Central memory CD4-positive, alpha-beta T cell (primary cell): Measurements from ENCODE around the gene SLC26A1.

ENCODE experiments used
- DNase-seq: peaks from one replicate; pipeline ENCODE4 v3.0.0; 2022

Gene SLC26A1

GRCh38 chr4:963276-964225, 29.7 kb downstream of the SLC26A1 start:
- DNase-seq, result no peak

DNA sequence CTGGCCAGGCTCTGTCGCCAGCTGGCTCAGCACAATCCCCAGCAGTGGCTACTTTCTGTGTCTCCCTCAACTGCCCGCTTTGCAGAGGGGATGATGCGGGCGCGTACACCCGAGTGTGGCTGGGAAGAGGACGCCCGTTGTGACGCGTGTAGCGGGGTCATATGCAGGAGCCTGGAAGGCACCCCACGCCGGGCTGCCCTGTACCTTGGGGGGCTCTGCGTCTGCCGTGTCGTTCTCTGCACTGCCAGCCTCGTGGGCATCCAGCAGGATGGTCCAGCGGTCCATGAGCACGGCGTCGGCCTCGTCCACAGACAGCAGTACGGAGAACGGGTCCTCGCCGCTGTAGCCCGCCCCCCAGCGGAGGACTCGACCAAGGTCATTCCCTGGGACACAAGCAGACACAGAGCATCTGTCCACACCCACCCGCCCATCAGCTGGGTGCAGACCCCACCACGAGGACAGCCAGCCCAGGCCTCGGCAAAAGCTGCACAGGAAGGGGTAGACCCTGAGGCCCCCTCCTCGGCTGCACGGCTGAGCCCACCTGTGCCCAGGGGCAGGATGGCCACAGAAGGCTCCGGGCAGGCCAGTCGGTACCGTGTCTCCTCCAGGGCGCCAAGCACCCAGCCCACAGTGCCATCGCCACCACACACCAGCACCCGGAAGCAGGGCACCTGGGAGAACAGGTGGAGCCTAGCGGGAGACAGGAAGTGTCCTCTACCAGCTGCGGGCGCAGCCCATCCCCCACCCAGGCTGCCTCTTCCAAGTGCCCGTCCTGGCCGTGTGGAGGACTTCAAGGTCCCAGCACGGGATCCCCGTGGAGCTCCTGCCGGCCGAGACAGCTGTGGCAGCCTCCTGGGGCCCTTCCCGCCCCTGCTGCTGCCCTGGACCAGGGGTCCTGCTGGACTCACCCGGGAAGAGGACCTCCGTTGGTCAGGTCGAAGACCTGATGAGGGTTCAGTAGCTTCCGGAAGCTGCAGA, 30.7 kb downstream of the SLC26A1 start:
- DNase-seq, result no peak

GRCh38 chr4:961351-962230, 31.6 kb downstream of the SLC26A1 start:
- DNase-seq, result no peak

DNA sequence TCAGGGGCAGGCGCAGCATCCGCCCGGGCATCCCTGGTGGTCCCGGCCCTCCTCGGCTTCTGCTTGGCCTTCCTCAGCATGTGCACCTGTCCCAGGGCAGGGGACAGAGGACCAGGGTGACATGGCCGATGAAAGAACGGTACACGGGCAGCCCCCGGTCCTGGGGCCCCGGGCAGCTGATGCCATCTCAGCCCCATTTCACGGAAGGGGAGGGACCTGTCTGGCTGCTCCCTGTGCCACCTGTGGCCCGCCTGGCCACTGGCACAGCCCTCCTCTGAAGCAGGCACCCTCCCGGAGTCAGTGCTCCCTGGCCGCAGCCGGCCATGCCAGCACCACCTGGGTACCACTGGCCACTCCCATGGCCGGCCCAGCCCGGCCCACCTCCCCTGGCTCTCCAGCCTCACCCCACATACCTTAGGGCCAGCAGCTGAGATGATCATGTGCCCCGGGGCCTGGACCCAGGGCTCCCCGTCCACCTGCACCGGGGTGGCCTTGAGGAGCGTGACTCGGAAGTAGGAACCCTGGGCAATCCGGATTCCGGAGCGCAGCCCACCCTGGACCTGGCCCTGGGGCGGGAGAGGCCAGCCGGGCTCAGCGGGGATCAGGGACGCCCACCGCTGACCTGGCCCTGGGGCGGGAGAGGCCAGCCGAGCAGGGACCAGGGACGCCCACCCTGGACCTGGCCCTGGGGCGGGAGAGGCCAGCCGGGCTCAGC, 32.4 kb downstream of the SLC26A1 start:
- DNase-seq, result no peak

DNA sequence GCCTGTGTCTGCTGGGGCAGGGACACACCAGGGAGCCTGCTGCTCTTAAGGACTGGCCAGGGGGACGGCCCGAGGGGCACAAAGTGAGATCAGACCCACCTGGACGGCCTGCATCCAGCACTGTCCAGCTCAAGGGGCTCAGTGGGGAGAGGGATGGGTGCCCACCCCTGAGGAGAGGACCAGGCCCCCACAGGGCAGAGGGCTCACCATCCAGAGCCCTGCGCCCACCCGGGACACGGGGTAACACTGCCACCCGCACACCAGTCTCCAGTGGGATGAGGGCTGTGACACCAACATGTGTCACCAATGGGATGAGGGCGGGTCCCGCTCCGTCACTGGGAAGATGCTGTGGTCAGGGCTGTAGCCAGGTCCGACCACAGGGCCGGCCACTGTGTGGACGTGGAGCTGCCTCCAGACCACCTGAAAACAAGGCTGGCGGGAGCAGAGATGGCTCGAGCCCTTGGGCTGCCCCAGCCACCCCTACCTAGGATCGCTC, 33.0 kb downstream of the SLC26A1 start:
- no peak for DNase-seq

- DNase-seq, result no peak
These were observed 33.7 kb downstream of the SLC26A1 start for GRCh38 chr4:959338-960139.

DNA sequence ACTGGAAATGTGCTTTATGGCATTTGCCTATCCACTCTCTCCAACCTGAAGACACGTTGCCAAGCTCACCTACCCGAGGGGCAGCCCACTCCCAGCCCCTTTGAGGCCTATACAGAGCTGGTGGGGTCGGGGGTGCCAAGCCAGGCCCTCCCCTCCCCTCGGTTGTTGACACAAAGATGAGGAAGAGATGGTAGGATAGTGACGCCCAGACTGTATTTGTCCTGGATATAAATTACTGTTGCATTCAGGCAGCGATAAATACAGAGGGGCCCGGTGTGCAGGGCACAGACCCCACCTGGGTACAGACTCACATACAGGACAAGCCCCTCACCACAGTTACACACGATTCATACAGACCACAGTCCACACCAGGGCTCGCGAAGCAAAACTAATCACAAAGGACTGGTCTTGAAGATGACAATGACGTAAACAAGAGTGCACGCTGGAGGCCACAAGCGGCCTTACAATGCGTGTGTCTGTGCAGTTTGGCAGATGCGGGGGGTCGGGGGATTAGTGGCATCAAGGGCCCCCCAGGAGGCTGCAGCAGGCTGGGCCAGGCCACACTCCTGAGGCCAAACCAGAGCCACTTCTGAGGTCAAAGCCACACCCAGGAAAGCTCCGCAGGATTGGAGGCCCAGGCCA, 34.4 kb downstream of the SLC26A1 start:
- no peak for DNase-seq

- no peak for DNase-seq
These were observed 34.9 kb downstream of the SLC26A1 start for GRCh38 chr4:958314-958665.

DNA sequence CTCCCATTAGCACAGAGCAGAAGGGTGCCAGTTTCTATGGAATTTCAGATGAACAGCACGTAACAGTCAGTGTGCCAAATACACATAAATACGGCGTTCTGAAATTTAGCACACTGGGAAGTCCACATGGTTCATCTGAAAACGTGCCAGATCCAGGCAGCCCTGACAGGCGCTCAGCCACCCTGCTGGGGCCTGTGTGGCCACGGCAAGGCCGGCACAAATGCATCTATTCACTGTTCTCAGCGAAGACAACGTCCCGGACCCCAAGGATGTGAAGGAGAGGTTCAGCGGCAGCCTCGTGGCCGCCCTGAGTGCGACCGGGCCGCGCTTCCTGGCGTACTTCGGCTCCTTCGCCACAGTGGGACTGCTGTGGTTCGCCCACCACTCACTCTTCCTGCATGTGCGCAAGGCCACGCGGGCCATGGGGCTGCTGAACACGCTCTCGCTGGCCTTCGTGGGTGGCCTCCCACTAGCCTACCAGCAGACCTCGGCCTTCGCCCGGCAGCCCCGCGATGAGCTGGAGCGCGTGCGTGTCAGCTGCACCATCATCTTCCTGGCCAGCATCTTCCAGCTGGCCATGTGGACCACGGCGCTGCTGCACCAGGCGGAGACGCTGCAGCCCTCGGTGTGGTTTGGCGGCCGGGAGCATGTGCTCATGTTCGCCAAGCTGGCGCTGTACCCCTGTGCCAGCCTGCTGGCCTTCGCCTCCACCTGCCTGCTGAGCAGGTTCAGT, 35.5 kb downstream of the SLC26A1 start:
- DNase-seq, result no peak

DNA sequence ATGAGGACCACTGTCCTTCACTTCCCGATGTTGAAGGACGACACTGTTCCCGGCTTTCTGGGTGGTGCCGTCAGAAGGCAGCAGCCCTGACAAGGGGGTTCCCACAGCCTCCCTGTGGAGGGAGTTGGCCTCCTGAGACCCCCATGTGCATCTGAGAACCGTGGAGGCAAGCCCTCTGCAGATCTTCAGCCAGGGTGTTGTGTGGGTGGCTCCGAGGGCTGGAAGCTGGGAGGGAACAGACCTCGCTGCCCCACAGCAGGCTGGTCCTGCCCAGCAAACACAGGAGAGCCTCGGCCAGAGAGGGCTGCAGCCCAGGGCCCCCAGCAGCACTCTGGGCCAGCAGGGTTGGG, 36.0 kb downstream of the SLC26A1 start:
- DNase-seq, result no peak

GRCh38 chr4:956531-957230, 36.5 kb downstream of the SLC26A1 start:
- DNase-seq, result no peak

GRCh38 chr4:955931-956381, 37.2 kb downstream of the SLC26A1 start:
- no peak for DNase-seq

GRCh38 chr4:955161-955921, 37.9 kb downstream of the SLC26A1 start:
- DNase-seq, result no peak

DNA sequence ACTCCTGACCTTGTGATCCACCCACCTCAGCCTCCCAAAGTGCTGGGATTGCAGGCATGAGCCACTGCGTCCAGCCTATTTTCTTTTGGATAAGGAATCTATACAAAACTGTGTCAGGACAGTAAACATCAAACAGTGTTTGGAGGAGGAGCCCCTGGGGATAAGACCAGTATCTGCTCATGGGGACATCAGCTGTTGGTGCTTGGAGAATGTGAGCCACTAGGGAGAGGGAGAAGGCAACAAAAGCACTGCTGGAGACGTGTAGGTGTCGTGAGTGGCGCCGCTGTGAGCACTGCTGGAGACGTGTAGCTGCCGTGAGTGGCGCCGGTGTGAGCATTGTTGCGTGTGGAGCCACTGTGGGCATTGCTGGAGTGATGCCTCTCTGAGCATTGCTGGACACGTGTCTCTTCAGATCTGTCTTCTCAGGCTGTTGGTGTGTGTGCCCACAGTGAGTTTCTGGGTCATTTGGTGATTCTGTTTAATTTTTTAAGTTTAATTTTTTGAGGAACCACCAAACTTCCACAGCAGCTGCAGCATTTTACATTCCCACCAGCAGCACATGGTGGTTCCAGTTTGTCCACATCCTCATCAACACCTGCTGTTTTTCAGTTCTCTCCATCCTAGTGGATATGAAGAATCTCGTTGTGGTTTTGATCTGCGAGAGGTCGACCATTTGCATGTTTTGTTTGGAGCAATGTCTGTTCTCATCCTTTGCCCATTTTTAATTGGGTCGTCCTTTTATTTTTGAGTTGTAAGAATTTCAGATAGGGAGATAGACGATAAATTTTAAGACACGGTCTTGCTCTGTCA, 38.8 kb downstream of the SLC26A1 start:
- DNase-seq, result no peak

DNA sequence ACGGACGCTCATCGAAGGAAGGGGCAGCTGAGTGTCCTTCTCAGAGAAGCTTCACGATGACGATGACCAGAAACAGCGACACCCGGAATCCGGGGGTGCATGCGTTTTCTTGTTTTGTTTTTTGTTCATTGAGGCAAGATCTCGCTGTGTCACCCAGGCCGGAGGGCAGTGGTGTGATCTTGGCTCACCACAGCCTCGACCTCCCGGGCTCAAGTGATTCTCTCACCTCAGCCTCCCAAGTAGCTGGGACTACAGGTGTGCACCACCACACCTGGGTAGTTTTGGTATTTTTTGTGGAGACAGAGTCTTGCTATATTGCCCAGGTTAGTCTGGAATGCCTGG, 39.7 kb downstream of the SLC26A1 start:
- no peak for DNase-seq

DNA sequence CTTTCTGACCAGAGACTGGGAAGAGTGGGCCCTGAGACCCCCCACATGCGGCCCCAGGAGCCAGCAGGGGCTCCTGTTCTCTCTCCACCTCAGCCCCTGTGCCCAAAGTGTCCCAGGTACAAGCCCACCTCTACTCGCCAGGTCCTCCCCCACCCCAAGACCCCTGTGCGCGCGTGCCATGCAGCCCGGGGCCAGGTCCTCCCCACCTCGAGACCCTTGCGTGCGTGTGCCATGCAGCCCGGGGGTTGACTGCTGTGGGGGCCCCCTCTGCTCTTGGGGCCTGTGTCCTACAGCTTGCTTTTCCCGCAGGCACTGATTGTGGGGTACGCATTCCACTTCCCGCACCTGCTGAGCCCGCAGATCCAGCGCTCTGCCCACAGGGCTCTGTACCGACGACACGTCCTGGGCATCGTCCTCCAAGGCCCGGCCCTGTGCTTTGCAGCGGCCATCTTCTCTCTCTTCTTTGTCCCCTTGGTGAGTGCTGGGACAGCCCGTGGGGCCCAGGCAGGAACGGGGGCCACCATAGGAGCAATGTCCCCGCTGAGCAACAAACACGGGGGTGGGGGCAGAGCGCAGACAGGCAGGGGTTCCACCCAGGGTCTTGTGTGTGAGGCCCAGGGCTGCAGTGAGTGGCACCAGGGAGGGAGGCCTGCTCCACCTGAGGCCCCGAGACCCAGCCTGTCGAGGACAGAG, 40.2 kb downstream of the SLC26A1 start:
- no peak for DNase-seq
